OCI-LY7 (cell line): ENCODE data around the gene DLG5. TPM values are rescaled to one million over a fixed set of nuclear protein-coding genes. Genes with fewer than 3 reads are reported as not detected.

Experiments used
- BruUV-seq: library from RNA; stranded (reverse); fragments of 400-500 nt; replicated peaks from 2 replicates; lab custom pipeline; 2021; lab: Mats Ljungman, UMichigan
- CTCF ChIA-PET: fragments of 300-600 bp; sonication (Branson Sonifier 250); formaldehyde crosslinking; loops from one replicate; lab custom pipeline; 2022; ENCODE audit warnings: antibody characterized with exemption; ENCODE audit not compliant: unreplicated experiment; lab: Charles Lee
- POLR2A ChIA-PET: fragments of 300-600 bp; sonication (Branson Sonifier 250); formaldehyde crosslinking; loops from one replicate; lab custom pipeline; 2022; ENCODE audit warnings: antibody characterized with exemption; lab: Charles Lee
- DNase-seq: peaks from one replicate; pipeline ENCODE4 v3.0.0-alpha.2; 2015; ENCODE audit warnings: low spot score
- H2AFZ ChIP-seq: fragments of 200-600 bp; sonication (generic), shearing (Covaris generic); 2 replicates; pipeline ENCODE4 v1.6.1; 2014; ENCODE audit warnings: mild to moderate bottlenecking, antibody characterized with exemption, low read length, moderate library complexity
- H3K27ac ChIP-seq: fragments of 200-600 bp; sonication (generic); 2 replicates; pipeline ENCODE4 v1.5.1; 2014; ENCODE audit warnings: mixed run types, low read depth, mild to moderate bottlenecking, moderate library complexity, low read length, inconsistent platforms; ENCODE audit not compliant: poor library complexity, severe bottlenecking
- H3K36me3 ChIP-seq: fragments of 200-600 bp; sonication (generic); 2 replicates; pipeline ENCODE4 v1.6.1; 2014; ENCODE audit warnings: mild to moderate bottlenecking, antibody characterized with exemption, low read length, moderate library complexity, mixed read lengths; ENCODE audit not compliant: insufficient read depth
- H3K4me1 ChIP-seq: fragments of 200-600 bp; sonication (generic); 2 replicates; pipeline ENCODE4 v1.5.1; 2014; ENCODE audit warnings: mild to moderate bottlenecking, low read length; ENCODE audit not compliant: insufficient read depth, poor library complexity, severe bottlenecking
- H3K4me2 ChIP-seq: fragments of 200-600 bp; sonication (generic); 2 replicates; pipeline ENCODE4 v1.6.1; 2014; ENCODE audit warnings: mild to moderate bottlenecking, low read length
- H3K4me3 ChIP-seq: fragments of 200-600 bp; sonication (generic); 2 replicates; pipeline ENCODE4 v1.5.1; 2014; ENCODE audit warnings: mild to moderate bottlenecking, low read depth, low read length; ENCODE audit not compliant: poor library complexity, severe bottlenecking
- H3K79me2 ChIP-seq: fragments of 200-600 bp; sonication (generic); 2 replicates; pipeline ENCODE4 v1.6.1; 2016; ENCODE audit warnings: low read depth, mild to moderate bottlenecking, low read length, moderate library complexity, mixed read lengths; ENCODE audit not compliant: insufficient read depth
- H3K9me2 ChIP-seq: fragments of 200-600 bp; sonication (generic); 2 replicates; pipeline ENCODE4 v1.6.1; 2016; ENCODE audit warnings: mild to moderate bottlenecking, low read length, mixed read lengths; ENCODE audit not compliant: insufficient read depth
- H3K9me3 ChIP-seq: fragments of 200-600 bp; sonication (generic); 2 replicates; pipeline ENCODE4 v1.6.1; 2014; ENCODE audit warnings: mild to moderate bottlenecking, mixed run types, low read length, mixed read lengths
- H4K20me1 ChIP-seq: fragments of 200-600 bp; sonication (generic); 2 replicates; pipeline ENCODE4 v1.6.1; 2014; ENCODE audit warnings: mild to moderate bottlenecking, antibody characterized with exemption, low read length, moderate library complexity, mixed read lengths; ENCODE audit not compliant: insufficient read depth
- CTCF ChIP-seq: fragments of 200-600 bp; sonication (generic); conservative IDR thresholded peaks from 2 replicates; pipeline ENCODE4 v1.5.1; 2014; ENCODE audit warnings: mild to moderate bottlenecking, antibody characterized with exemption, low read length, moderate library complexity, mixed read lengths
- EZH2phosphoT487 ChIP-seq: fragments of 200-600 bp; sonication (generic); IDR thresholded peaks from 2 replicates; pipeline ENCODE4 v1.6.1; 2018; ENCODE audit warnings: low read depth, borderline replicate concordance, mild to moderate bottlenecking, mixed run types, antibody characterized with exemption, low read length, moderate library complexity, mixed read lengths
- intact Hi-C: fragments of 100-400 bp; cut with micrococcal nuclease; formaldehyde crosslinking; loops from one replicate; pipeline ENCODE4 v1.10.0; 2022; ENCODE audit not compliant: unreplicated experiment
- total RNA-seq, 2 experiments: library from RNA; depleted of rRNA in 1 of 2; stranded (reverse); fragments of >200 nt in 1 of 2; shearing (Covaris generic) in 1 of 2; gene quantifications; 2 replicates each; pipeline ENCODE4 v1.2.3, GENCODE V29; 2014 to 2022

The DLG5 gene
- total RNA-seq, 2 experiments from 2014 or later, result 0.27 TPM; not detected in 1

- CTCF ChIA-PET, result no interaction called here
- BruUV-seq, result no TSS peak
- Histone ChIP-seq H3K27ac (no peak overlapping the region), H3K9me2 (no peaks in the 10 kb centered on the region), H3K36me3 (no peaks in the 10 kb centered on the region), H3K79me2 (no peaks in the 10 kb centered on the region), H3K4me3 (no peak overlapping the region), H2AFZ (no peak overlapping the region), H3K4me2 (no peak overlapping the region), H3K9me3 (no peaks in the 10 kb centered on the region), H4K20me1 (no peaks in the 10 kb centered on the region), H3K4me1 (no peaks in the 10 kb centered on the region)
- intact Hi-C loops, result no loop called here
- POLR2A ChIA-PET, result interaction anchor here (0.6 kb wide), 1 partner anchor 355 kb away, joined by 3 read pairs; no protein-coding TSS in a partner anchor
- TF ChIP-seq CTCF (no peak), EZH2phosphoT487 (no peak)
- DNase-seq, result no peak
These were observed 14.1 kb upstream of the DLG5 start for GRCh38 chr10:77940627-77941026.

GRCh38 chr10:77940225-77940624, 13.7 kb upstream of the DLG5 start:
- no peaks in the 10 kb centered on the region for H3K36me3 ChIP-seq
- ChIA-PET POLR2A (interaction anchor here (0.6 kb wide), 1 partner anchor 355 kb away, joined by 3 read pairs; no protein-coding TSS in a partner anchor), CTCF (no interaction called here)
- H2AFZ ChIP-seq, result no peak overlapping the region
- H4K20me1 ChIP-seq, result no peaks in the 10 kb centered on the region
- H3K79me2 ChIP-seq, result no peaks in the 10 kb centered on the region
- DNase-seq, result no peak
- no peak overlapping the region for H3K4me2 ChIP-seq
- H3K9me3 ChIP-seq, result no peaks in the 10 kb centered on the region
- no peaks in the 10 kb centered on the region for H3K9me2 ChIP-seq
- no peak for TF ChIP-seq CTCF
- no peak for TF ChIP-seq EZH2phosphoT487
- no peak overlapping the region for H3K4me3 ChIP-seq
- intact Hi-C loops, result no loop called here
- no peak overlapping the region for H3K27ac ChIP-seq
- no peaks in the 10 kb centered on the region for H3K4me1 ChIP-seq
- no TSS peak for BruUV-seq

- Histone ChIP-seq H3K79me2 (no peaks in the 10 kb centered on the region), H3K9me3 (no peaks in the 10 kb centered on the region), H3K4me2 (no peak overlapping the region), H3K36me3 (no peaks in the 10 kb centered on the region), H4K20me1 (no peaks in the 10 kb centered on the region), H2AFZ (no peak overlapping the region), H3K4me3 (no peak overlapping the region), H3K9me2 (no peaks in the 10 kb centered on the region), H3K27ac (no peak overlapping the region), H3K4me1 (no peaks in the 10 kb centered on the region)
- CTCF ChIA-PET, result no interaction called here
- intact Hi-C loops, result no loop called here
- BruUV-seq, result no TSS peak
- POLR2A ChIA-PET, result no interaction called here
- TF ChIP-seq EZH2phosphoT487 (no peak), CTCF (no peak)
- DNase-seq, result no peak
These were observed 13.0 kb upstream of the DLG5 start for GRCh38 chr10:77939561-77940001.
